GM12872 (cell line): ENCODE measurements around the gene ANKRD13C.

ENCODE experiments used
- TF ChIP-seq, protein P1 (sequence below): IDR thresholded peaks from 3 replicates; pipeline ENCODE4 v1.5.1; 2011; ENCODE audit warnings: low read depth, mild to moderate bottlenecking, low read length, moderate library complexity; ENCODE audit not compliant: insufficient read depth

Gene ANKRD13C

DNA sequence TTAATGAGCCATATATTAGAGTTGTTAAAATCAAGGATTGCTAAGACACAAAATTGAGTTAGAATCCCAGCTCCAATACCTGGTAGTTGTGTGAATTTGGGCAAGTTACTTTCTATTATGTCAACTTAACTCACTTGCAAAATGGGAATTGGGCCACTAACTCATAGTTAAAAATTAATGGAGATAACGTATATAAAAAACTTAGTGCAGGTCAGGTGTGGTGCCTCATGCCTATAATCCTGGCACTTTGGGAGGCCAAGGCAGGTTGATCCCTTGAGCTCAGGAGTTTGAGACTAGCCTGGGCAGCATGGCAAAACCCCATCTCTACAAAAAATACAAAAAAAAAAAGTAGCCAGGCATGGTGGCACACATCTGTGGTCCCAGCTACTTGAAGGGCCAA is 75.8 kb downstream of the ANKRD13C start:
- TF ChIP-seq, protein P1, sequence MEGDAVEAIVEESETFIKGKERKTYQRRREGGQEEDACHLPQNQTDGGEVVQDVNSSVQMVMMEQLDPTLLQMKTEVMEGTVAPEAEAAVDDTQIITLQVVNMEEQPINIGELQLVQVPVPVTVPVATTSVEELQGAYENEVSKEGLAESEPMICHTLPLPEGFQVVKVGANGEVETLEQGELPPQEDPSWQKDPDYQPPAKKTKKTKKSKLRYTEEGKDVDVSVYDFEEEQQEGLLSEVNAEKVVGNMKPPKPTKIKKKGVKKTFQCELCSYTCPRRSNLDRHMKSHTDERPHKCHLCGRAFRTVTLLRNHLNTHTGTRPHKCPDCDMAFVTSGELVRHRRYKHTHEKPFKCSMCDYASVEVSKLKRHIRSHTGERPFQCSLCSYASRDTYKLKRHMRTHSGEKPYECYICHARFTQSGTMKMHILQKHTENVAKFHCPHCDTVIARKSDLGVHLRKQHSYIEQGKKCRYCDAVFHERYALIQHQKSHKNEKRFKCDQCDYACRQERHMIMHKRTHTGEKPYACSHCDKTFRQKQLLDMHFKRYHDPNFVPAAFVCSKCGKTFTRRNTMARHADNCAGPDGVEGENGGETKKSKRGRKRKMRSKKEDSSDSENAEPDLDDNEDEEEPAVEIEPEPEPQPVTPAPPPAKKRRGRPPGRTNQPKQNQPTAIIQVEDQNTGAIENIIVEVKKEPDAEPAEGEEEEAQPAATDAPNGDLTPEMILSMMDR: no peak

DNA sequence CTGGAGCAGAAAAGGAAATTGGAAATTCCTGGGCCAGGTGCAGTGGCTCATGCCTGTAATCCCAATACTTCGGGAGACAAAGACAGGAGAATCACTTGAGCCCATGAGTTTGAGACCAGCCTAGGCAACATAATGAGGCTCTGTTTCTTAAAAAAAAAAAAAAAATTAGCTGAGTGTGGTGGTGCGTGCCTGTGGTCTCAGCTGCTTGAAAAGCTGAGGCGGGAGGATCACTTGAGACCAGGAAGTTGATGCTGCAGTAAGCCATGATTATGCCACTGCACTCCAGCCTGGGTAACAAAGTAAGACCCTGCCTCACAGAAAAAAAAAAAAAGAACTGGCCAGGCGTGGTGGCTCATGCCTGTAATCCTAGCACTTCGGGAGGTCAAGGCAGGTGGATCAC is 76.6 kb downstream of the ANKRD13C start:
- TF ChIP-seq, protein P1: no peak

GRCh38 chr1:70265946-70266345 is 88.6 kb downstream of the ANKRD13C start:
- TF ChIP-seq, protein P1: no peak

- TF ChIP-seq, protein P1: no peak
These were observed 89.7 kb downstream of the ANKRD13C start for GRCh38 chr1:70264839-70265238.

- TF ChIP-seq, protein P1: no peak
These were observed 97.9 kb downstream of the ANKRD13C start for GRCh38 chr1:70256664-70257063.

- TF ChIP-seq, protein P1: no peak
These were observed 105.8 kb downstream of the ANKRD13C start for GRCh38 chr1:70248729-70249128.

- TF ChIP-seq, protein P1: no peak
These were observed 106.8 kb downstream of the ANKRD13C start for GRCh38 chr1:70247768-70248167.

DNA sequence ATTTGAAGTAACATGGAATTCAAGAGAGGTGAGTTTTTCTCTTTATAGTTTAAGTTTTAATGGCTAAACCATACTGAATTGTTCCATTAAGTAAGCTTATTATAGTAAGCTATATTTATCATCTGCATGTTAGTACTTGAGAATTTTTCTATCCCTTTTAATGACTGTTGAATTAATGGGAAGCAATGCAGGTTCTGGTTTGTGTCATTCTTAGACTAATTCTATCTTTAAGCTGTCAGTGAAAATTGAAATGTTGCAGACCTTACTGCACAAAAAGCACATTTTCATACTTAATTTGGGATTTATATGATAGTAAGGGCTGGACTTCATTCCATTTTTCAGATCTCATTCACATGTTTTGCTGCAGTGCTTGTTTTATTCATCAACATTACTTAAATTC is 107.4 kb downstream of the ANKRD13C start:
- TF ChIP-seq, protein P1: no peak
